Glutamatergic neuron (in vitro differentiated cells): ENCODE results near the gene CSRNP2. TPM values are rescaled to one million over a fixed set of nuclear protein-coding genes. Genes with fewer than 3 reads are reported as not detected.

ENCODE experiments used
- DNase-seq: peaks from one replicate; pipeline ENCODE4 v3.0.0; 2022
- H3K27ac Mint-ChIP-seq: one replicate; pipeline ENCODE4 v1.8.0; 2020; ENCODE audit warnings: mild to moderate bottlenecking, mixed read lengths, inconsistent platforms; ENCODE audit not compliant: unreplicated experiment
- H3K27me3 Mint-ChIP-seq: one replicate; pipeline ENCODE4 v1.8.0; 2020; ENCODE audit warnings: mild to moderate bottlenecking, moderate library complexity, mixed read lengths, inconsistent platforms; ENCODE audit not compliant: unreplicated experiment
- H3K36me3 Mint-ChIP-seq: one replicate; pipeline ENCODE4 v1.8.0; 2020; ENCODE audit warnings: mild to moderate bottlenecking, mixed read lengths, inconsistent platforms; ENCODE audit not compliant: unreplicated experiment
- H3K4me1 Mint-ChIP-seq: one replicate; pipeline ENCODE4 v1.8.0; 2020; ENCODE audit warnings: mild to moderate bottlenecking, low read depth, mixed read lengths, inconsistent platforms; ENCODE audit not compliant: unreplicated experiment
- H3K4me3 Mint-ChIP-seq: one replicate; pipeline ENCODE4 v1.8.0; 2020; ENCODE audit warnings: mild to moderate bottlenecking, mixed read lengths, inconsistent platforms; ENCODE audit not compliant: unreplicated experiment
- H3K9me3 Mint-ChIP-seq: one replicate; pipeline ENCODE4 v1.8.0; 2020; ENCODE audit warnings: mild to moderate bottlenecking, moderate library complexity, mixed read lengths, inconsistent platforms; ENCODE audit not compliant: unreplicated experiment
- total RNA-seq: library from RNA; stranded (reverse); fragmentation: NEBNext Ultra II Directional; extraction: Animal tissue kit (Norgen Biotek cat#: 25700); gene quantifications from one replicate; pipeline ENCODE4 v1.2.1, GENCODE V29; 2021; ENCODE audit not compliant: unreplicated experiment
- TF ChIP-seq, protein P1 (sequence below): fragments of 200-600 bp; sonication (generic); IDR thresholded peaks from one replicate; pipeline ENCODE4 v1.5.0; 2021; ENCODE audit not compliant: partially characterized antibody, unreplicated experiment

CSRNP2 gene
- total RNA-seq, 1 donor from 2014 or later: 90.6 TPM

DNA sequence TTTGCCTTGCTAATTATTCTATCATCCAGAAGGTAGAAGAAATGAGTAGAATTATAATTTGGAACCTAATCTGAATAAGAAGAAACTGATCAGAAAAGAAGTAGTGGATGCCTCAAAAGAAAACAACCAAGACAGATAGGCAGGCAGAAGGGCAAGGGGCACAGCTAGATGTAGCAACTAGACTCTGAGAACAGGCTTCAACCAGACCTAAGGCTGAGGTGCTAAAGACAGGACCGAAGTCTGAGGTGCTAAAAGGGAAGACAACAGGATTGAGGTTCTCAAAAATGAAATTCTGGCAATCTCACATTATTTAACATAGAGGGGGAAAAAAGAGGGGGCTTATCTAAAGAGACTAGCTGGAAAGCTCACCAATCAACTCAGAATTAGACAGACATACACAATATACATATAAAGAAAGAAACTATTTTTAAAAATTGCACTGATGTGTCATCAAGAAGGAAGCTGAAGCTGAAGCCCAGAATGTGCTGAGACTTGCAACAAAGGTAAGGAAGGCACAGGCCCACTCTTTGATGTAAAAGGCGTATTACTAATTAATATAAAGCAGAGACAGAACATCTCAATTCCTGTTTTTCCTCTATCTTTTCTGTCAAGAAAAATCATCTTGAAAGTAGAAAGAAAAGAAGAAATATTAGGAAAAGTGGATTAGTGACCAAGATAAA, 43.8 kb upstream of the CSRNP2 start:
- DNase-seq: no peak
- Mint-ChIP-seq H3K27ac (no peak overlapping the region), H3K36me3 (no peaks in the 10 kb centered on the region), H3K9me3 (peaks cover 2% of the 10 kb centered on the region), H3K4me1 (peaks cover 3% of the 10 kb centered on the region), H3K4me3 (no peak overlapping the region), H3K27me3 (no peaks in the 10 kb centered on the region)
- TF ChIP-seq, protein P1, sequence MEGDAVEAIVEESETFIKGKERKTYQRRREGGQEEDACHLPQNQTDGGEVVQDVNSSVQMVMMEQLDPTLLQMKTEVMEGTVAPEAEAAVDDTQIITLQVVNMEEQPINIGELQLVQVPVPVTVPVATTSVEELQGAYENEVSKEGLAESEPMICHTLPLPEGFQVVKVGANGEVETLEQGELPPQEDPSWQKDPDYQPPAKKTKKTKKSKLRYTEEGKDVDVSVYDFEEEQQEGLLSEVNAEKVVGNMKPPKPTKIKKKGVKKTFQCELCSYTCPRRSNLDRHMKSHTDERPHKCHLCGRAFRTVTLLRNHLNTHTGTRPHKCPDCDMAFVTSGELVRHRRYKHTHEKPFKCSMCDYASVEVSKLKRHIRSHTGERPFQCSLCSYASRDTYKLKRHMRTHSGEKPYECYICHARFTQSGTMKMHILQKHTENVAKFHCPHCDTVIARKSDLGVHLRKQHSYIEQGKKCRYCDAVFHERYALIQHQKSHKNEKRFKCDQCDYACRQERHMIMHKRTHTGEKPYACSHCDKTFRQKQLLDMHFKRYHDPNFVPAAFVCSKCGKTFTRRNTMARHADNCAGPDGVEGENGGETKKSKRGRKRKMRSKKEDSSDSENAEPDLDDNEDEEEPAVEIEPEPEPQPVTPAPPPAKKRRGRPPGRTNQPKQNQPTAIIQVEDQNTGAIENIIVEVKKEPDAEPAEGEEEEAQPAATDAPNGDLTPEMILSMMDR: no peak

DNA sequence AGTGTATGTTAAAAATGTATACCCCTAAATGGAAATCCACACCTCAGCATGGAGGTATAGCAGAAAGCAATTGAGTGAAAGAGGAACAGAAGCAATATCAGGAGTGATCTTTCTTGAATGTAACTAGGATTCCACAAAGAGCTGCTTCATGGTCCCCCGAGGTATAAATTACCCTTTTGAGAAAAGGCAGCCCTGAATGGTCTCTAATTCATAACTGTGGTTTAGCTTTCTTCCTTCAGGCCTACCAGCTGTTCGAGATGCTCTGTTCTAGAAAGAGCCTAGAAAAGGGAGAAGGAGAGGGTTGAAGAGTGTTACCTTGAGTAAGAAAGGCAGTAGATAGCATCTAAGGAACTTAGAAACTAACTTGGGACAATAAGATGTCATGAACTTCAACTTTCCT, 42.9 kb upstream of the CSRNP2 start:
- Mint-ChIP-seq H3K4me1 (peaks cover 3% of the 10 kb centered on the region), H3K27me3 (no peaks in the 10 kb centered on the region), H3K4me3 (no peak overlapping the region), H3K36me3 (no peaks in the 10 kb centered on the region), H3K27ac (no peak overlapping the region), H3K9me3 (peaks cover 2% of the 10 kb centered on the region)
- DNase-seq: no peak
- TF ChIP-seq, protein P1: no peak

DNA sequence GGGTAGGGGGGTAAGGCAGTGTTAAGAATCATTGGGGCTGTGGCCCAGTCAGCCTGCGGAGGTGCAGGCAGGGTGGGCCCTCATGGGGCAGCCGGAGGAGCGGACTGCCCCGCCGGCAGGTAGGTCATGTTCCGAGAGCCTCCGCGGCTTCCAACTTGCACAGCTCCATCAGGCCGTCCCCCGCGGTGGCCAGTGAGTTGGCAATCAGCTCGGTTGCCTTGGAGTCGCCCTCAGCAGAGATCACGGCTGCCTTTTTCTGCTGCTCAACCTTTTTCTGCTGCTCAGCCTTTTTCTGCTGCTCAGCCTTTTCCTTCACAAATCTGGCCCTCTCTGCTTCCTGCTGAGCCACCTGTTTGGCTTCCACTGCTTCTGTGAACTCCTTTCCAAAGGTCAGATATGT, 41.1 kb upstream of the CSRNP2 start:
- peaks cover 2% of the 10 kb centered on the region for H3K9me3 Mint-ChIP-seq
- H3K27me3 Mint-ChIP-seq: no peaks in the 10 kb centered on the region
- no peak for DNase-seq
- peaks cover 3% of the 10 kb centered on the region for H3K4me1 Mint-ChIP-seq
- H3K4me3 Mint-ChIP-seq: no peak overlapping the region
- H3K36me3 Mint-ChIP-seq: no peaks in the 10 kb centered on the region
- TF ChIP-seq, protein P1: no peak
- H3K27ac Mint-ChIP-seq: no peak overlapping the region

DNA sequence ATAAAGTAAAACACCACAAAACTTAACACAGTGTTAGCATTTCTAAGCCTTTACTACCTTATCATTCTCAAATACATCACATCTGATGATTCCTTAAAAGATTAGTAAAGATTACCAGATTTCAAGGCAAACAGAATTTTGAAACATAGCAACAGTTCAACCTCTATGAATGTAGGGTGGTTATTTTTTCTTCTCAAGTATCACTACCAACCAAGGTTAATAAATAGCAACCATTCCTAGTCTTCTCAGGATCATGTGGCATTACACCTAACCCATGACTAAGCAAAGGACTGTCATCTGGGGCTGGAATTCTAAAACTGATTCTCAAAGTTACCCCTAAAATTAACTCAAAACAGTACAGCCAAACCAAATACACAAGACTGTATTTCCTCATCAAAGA, 39.4 kb upstream of the CSRNP2 start:
- Mint-ChIP-seq H3K4me1 (peaks cover 3% of the 10 kb centered on the region), H3K27ac (no peak overlapping the region), H3K9me3 (no peaks in the 10 kb centered on the region), H3K36me3 (no peaks in the 10 kb centered on the region), H3K27me3 (no peaks in the 10 kb centered on the region), H3K4me3 (no peak overlapping the region)
- DNase-seq: no peak
- TF ChIP-seq, protein P1: no peak

DNA sequence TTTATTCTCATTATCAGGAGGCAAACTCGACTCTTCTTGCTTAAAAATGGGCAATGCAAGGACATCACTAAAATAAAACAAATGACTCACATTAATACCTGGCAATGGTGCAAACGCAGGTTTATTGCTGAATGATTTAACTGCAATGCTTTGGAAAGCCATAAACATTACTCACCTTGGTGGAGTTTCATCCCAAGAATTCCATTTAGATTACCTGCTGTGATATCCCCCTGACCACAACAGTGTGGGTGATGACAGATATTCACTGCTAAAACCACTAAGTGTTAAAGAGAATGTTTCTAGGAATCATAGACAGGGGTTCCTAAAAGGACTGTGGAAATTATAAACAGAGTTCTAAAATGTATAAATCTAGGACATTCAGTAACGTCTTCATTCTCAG, 35.3 kb upstream of the CSRNP2 start:
- no peak overlapping the region for H3K27ac Mint-ChIP-seq

More for the DNA sequence above, 35.3 kb upstream of the CSRNP2 start:
- Mint-ChIP-seq H3K27me3 (no peaks in the 10 kb centered on the region), H3K4me1 (no peaks in the 10 kb centered on the region), H3K9me3 (no peaks in the 10 kb centered on the region), H3K36me3 (no peaks in the 10 kb centered on the region), H3K4me3 (no peak overlapping the region)
- no peak for DNase-seq
- TF ChIP-seq, protein P1: no peak
